GM19463 (cell line): ENCODE results near the gene GRAMD2B.
A peak's percentile ranks its signal among the peaks of the same experiment; 100 is the strongest.

Experiments
- ATAC-seq: cut with Tn5 transposase; IDR thresholded peaks from one replicate; pipeline ENCODE4 v1.9.1; 2021; ENCODE audit warnings: mild to moderate bottlenecking, moderate library complexity; ENCODE audit not compliant: unreplicated experiment

GRAMD2B gene

DNA sequence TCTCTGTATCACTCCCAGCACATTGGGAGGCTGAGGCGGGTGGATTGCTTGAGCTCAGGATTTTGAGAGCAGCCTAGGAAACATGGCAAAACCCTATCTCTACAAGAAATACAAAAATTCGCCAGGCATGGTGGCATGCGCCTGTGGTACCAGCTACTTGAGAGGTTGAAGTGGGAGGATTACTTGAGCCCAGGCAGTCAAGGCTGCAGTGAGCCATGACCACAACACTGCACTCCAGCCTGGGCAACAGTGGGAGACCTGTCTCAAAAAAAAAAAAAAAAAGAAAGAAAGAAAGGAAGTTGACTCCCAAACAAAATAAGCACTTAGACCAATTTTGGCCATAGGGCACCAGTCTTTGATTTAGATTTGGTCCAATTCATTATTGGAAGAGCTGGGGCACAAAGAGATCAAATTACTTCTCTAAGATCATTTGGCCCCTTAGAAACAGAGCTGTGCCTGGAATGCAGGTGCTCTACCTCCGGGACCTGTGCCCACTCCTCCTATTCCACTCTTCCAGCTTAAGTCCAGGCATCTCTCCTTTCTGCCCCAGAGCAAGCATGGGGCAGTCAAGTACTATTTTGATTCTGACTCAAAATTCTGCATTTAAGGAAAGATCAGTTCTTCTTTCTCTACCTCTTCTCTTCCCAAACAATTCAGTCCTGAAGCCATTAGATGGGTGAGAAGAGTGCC is 112.8 kb downstream of the GRAMD2B start:
- ATAC-seq: no peak

DNA sequence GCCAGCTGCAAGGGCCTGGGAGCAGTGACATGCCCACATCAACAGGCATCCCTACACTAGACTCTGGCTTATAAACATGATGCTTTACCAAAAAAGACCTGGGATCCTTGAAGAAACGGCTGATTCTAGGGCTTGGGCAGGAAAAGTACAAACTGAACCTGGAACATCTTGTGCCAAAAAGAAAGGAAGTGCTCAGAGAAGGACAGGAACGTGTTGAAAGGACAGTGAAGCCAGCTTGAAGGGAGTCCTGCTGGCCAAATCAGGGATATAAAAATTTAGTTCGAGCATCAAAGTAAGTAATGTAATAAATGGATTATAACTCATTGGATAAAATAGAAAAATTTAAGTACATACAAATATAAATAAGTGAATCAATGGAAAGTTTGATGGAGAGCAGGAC is 113.7 kb downstream of the GRAMD2B start:
- ATAC-seq: no peak

DNA sequence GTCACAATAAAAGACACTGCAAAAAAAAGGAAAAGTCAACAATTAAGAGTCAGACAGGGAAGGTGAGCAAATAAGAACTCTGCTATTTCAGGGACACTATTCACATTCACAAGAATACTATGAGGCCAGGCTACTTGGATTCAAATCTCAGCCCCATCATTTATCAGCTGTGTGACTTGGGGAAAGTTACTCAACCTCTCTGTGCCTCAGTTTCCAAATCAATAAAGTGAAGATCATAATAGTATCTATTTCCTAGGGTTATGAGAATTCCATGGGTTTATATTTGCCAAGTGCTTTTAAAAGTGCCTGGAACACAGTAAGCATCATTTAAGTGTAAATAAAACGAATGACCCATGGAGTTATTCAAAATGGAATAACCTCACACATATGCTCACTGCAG is 115.4 kb downstream of the GRAMD2B start:
- ATAC-seq: no peak

DNA sequence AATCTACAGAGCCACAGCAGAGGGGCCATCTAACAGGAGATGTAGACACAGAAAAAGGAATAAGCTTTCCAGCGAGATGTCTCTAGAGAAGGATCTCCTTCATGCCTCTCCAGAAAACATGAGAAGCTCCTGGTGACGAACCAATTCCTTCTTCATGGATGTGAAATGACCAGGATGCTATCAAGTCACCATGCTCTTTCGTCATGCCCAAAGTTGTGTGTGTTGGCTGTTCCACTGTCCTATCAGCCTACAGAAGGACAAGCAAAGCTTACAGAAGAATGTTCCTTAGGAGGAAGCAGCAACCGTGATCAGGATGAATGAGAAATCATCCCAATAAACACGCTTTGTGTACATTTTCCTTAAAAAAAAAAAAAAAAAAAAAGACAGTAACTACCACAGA is 117.4 kb downstream of the GRAMD2B start:
- ATAC-seq: no peak

- ATAC-seq: peak; percentile 33
Observed at GRCh38 chr5:126542441-126542840, 119.2 kb downstream of the GRAMD2B start.

GRCh38 chr5:126543009-126543408 is 119.8 kb downstream of the GRAMD2B start:
- ATAC-seq: no peak

DNA sequence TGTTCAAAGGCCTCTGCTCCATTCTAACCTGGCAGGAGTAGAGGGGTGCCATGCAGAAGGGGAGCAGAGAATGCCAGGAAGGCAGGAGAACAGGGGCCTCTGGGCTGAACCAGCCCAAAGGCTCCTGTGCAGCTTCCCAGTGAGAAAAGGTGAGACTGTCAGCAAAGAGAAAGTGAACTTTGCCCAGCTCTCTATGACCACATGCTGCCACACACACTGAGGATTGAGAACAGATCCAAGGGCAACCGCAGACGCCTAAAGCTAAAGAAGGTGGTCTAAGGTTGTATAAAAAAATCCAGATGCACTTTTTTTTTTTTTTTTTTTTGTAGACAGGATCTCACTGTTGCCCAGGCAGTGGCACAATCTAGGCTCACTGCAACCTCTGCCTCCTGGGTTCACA is 120.5 kb downstream of the GRAMD2B start:
- ATAC-seq: no peak
